HG02981 (cell line): ENCODE results near the gene ITPKB.
A peak's percentile ranks its signal among the peaks of the same experiment; 100 is the strongest.
"Not testable (repeated sequence)": the region's sequence is repeated elsewhere in the genome, so short reads cannot be mapped to it uniquely, and the experiment has no call there.

ENCODE experiments used
- ATAC-seq: cut with Tn5 transposase; IDR thresholded peaks from one replicate; pipeline ENCODE4 v1.9.1; 2021; ENCODE audit warnings: mild to moderate bottlenecking, moderate library complexity; ENCODE audit not compliant: unreplicated experiment

Gene ITPKB

DNA sequence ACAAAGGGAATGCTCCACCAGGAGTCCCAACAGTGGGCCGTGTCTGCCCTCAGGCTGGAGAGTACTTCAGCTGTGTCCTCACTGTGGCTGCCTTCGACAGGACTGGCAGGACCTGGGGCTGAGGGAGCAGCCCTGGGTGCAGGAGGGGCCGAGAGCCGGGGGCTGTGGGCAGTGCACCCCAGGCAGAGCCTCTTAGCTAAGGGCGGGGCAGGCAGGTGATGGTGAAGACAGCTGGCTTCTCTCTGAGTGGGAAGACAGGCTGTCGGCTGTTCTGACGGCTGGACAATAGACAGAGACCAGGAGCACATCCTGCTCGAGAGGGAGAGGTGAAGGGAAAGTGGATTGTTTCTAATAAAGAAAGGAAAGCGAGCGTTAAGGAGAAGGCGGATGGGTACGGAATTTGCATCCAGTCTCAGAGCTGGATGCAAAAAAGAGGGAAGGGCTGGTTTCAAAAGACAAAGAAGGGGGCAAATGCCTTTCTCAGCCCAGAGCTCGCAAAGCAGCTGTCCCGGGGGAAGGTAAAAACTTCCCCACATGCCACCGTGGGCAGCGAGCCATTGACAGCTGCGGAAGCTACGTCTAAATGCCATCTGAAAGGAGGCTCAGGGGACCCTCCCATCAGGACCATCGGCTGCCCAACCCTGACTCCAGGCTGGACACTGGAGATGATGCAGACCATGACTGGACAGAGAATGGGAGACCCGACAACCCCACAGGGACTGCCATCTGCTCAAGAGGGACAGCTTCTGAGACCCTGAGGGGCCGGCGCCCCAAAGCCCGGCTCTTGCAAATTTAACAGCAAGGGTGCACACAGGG is 98.6 kb downstream of the ITPKB start:
- no peak for ATAC-seq

DNA sequence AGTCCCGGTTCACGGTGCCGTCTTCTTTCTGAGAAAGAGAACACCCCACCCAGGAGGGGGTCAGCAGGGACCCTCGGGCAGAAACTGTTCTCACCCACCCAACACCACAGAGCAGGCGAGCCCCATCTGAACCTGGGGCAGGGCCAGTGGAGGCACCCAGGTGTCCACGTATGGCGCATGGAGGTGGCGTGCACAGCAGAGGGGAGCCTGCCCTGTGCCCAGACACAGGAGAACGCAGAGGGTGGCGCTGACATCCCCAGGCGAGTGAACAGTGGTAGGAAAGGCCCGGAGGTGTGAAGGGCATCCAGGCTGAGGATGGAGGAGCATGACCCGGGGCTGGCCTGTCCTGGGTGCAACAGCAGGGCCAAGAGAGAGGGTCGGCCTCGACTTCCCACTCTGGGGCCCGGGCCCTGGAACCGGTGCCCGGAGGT is 99.4 kb downstream of the ITPKB start:
- ATAC-seq: no peak

DNA sequence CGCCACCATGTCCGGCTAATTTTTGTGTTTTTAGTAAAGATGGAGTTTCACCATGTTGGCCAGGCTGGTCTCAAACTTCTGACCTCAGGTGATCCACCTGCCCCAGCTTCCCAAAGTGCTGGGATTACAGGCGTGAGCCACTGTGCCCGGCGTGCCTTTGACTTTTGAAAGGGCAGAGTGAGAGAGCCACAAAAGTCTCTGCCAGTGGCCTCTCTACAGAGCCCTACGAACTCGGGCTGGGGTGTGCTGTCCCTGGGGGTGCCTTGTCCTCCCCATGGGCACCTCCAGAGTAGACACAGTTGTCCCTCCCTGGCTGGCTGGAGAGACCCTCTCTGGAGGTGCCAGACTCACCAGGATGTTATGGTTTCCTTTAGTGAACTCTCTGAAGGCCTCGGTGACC is 99.9 kb downstream of the ITPKB start:
- ATAC-seq: not testable (repeated sequence)

DNA sequence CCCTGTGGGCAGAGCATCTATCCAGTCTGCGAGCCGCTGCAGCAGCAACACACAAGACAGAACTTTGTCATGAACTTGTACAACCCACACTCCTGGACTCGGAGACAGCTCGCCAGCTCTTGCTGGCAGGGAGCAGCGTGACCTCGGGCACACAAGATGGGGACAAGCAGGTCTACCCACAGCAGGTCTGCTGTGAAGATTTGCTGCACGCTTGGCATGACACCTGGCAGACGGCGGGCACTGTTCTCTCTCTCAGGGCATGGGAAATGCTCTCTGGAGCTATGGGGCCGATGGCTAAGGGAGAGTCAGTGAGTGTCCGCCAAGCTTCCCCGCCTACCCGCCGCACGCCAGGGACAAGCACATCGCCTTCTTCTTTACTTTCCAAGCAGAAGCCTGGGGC is 100.5 kb downstream of the ITPKB start:
- no peak for ATAC-seq

DNA sequence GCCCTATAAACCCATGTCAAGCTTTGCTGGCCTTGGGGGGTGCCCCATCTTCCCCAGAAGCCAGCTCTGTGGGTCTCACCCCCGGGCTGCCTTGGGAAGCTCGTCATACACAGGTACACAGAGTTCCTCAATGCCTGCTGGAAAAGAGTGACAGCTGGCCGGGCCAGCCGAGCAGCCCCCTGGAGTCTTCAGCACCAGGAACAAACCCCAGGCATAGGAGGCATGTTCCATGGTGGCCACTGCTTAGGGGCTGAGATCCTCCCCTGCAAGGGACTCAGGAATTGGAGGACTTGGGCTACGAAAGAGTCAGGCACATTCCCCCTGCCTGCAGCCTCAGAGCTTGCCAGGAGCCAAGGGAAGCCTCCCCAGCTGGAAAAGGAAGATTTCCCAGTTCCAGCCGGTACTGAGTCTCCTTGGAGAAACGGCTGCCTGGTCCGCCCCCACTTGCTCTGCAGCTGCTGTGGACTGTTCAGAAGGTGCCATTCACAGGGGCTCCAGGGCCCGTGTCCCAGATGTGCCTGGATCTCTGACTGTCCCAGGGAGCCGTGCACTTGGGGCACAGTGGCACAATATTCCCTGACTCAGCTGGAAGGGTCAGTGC is 101.0 kb downstream of the ITPKB start:
- ATAC-seq: no peak

DNA sequence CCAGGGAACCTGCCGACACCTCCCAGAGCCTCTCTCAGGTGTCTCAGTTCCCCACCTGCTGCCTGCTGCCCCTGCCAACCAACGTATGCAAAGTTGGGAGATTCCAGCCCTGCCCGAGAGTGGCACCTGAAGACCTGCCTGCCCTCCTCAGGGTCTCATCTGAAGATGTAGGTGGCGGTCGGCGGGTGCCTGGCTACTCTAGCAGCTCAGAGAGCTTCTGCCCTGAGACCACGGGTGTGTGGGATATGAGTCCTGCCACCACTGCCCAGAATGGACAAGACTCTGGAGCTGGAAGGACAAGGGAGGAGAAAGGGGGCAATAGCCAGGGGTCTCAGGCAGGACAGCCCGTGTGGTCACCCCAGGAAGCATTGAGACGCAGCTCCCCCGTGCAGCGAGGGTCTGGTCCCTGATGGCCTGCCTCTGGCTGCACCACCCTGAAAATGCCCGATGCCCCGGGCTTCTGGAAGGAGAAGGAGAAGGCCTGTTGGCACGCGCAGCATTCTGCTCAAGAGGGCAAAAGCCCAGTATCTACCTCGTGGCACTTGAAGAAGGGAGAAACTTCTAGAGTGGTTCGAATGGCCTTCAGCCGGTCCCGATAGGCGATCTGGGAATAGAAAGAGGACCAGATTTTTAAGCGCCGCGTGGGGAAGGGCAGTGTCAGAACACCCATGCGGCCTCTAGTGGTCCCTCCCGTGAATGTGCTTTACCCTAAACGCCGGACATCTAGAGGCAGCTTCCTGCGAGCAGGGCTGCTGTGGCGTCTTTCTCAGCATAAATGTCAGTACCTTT is 101.7 kb downstream of the ITPKB start:
- no peak for ATAC-seq

DNA sequence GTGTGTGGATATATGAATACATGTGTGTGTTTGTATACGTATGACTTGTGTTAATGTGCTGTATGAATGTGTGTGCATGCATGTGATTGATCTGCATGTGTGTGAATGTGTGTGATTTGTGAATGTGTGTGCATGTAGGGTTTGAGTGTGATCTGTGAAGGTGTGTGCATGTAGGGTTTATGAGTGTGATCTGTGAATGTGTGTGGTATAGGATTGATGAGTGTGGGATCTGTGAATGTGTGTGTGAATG is 102.3 kb downstream of the ITPKB start:
- ATAC-seq: no peak

DNA sequence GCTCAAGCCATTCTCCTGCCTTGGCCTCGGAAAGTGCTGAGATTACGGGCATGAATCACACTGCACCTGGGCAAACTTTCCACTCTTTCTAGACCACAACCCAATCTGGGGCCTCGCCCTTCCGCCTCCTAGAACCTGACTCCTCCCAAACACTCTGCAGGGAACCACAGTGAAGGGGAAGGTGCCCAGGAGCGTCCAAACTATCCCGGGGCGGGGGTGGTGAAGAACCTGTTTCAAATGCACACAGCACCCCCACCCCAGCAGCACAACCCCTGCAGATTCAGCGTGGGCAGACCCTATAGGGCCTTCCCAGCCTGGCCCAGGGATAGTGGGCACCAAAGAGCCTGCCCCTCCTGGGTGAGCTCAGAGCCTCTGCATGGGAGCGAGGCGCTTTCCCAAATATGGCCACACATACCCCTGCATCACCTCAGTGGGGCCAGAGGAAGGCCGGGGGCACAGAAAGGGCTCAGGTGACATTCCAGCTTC is 103.6 kb downstream of the ITPKB start:
- no peak for ATAC-seq

DNA sequence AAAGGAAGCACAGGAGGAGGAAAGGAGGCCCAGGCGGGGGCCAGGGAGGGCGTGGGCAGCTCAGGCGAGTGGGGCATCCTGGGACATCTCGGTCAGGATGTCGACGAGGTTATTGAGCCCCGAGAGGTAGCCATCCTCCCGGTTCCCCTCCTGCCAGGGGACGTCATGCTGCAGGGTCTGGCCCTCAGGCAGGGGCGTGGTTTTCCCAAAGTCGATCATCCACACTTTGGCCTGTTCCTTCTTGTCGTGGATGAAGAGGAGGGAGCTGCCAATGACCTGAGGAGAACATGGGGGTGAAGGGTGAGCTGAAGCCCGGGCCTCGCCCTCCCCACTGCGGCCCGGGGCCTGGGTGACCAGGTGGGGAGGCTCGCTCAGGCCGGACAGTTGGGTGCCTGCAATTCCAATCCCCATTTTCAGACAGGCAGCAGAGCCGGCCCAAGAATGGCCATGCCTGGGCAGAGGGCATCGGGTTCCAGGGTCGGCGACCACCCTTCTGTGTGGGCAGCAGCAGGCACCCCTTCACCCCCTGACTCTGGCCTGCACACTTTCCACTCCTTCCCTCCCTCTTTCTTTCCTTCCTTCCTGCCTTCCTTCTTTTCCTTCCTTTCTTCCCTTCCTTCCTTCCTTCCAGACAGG is 104.4 kb downstream of the ITPKB start:
- ATAC-seq: no peak

DNA sequence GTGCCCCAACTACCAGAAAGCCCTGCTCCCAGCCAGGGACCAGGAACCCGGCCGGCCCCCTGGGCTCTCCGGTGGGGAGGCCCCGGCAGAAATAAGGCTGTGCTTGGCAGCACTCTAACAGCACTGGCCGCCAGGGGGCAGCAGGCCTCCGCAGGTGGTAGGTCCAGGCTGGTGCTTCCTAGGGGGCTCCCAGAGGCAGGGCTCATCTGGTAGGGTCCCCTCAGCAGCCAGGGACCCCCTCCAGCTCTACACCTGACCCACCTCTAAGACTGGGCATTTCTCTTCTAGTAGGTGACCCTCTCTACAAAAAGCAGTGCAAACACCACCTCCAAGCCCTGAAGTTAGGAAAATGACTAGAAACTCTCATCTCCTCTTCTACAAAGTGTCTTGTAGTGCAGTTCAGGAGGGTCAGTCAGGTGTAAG is 104.9 kb downstream of the ITPKB start:
- ATAC-seq: peak; percentile 76

DNA sequence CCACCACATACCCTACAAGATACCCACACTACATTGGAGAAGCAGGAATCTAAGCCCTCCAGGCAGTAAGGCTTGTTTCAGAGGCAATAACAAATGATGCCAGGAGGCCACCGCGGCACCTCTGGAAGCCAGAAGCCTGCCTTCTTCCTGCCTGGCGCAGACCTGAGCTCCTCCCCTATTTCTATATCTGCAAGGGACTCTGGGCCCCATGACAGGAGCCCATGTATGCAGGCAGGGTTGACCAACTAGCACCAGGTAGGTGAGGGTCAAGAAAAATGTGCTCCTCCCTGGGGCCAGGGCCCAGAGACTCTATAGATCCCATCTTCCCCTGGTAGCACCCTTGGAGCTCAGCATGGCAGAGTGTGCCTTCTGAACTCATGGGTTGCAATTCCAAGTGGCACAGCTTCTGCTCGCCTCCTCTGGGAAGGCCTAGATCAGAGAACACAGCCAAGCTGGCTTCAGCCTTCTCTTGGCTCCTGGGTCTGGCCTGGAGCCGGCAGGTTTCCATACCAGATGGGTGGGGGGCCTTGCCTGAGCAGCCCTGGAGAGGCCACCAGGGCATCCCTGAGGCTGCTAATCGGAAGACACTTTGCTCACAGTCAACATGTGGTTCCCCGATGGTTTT is 105.4 kb downstream of the ITPKB start:
- no peak for ATAC-seq

DNA sequence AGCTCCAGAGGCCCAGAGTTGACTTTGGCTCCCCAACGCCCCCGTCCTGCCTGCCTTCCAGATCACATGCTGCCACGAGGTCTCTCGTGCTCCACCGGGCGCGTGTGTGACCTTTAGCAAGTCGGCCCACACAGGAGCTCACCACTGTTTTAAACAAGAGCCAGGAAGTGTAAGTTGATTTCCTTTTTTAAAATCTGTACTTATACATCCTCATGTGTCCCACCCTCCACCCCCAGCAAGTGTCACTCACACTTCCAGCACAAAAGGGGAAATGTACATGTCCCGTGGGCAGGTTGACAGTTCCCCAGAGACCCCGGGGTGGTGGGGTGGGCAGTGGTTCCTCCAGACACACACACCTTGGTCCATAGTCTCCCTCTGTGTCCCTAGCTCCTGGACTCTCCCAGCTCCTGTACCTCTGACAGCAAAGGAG is 106.1 kb downstream of the ITPKB start:
- no peak for ATAC-seq

DNA sequence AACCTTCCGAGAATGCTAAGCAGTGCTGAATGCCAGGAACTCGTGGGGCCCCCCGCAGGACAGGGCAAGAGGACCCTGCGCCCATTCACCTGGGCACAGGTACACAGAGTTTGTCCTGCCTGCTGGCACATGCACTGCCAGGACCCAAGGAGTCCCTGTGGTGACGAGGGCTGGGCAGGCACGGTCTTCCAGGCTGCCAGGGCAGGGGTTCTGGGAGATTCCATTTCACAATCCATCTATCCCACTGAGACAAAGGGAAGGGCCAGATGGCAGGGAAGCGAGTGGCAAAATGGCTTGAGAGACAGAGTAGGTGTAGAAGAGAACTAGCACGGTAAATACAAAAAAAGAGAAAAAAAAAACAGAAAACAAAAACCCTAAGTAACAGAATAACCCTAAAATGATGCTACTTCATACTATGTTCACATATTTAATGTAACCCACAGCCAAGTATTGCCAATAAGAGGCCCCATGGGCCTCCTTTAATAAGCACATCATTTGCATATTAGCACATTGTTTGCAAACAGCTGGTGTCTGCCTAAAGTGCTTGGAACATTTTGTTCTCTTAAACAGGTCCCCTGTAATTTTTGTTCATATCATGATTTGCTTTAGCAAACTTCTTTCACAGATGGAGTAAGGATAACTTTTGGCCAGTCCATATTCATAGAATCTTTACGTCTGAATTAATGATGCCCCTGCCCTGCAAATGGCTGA is 106.8 kb downstream of the ITPKB start:
- no peak for ATAC-seq

DNA sequence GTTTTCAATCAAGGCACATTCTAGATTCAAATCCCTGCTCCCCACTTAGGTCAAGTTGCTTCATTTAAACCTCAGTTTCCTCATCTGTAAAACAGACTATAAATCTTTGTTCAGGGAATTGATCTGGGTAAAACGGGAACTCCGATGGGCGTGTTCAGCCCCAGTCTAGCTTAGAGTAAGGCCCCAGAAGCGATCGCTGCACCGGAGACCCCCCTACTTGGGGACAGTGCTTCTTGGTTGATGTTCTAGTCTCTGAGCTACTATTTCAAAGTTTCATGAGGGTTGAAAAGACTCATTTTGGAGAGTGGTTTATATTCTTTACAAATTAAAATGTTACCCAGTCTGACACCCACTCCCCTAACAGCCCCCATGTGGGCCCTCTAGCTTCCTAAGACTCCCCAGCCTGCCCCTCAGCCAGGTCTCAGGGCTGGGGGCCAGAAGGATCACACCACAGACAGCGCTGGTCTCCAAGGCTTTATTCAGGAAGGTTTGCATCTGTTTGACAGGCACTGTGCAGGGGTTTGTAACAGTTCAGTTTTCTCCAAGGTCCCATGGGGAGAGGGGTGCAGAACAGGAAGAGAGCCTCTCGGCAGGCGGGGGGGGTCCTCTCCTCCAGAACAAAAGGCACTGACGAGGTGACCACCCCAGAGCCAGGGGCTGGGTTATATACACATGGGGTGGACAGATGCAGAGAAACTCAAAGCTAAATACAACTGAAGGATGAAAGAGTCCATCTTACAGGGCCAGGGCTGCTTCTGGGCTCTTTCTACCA is 107.7 kb downstream of the ITPKB start:
- no peak for ATAC-seq

DNA sequence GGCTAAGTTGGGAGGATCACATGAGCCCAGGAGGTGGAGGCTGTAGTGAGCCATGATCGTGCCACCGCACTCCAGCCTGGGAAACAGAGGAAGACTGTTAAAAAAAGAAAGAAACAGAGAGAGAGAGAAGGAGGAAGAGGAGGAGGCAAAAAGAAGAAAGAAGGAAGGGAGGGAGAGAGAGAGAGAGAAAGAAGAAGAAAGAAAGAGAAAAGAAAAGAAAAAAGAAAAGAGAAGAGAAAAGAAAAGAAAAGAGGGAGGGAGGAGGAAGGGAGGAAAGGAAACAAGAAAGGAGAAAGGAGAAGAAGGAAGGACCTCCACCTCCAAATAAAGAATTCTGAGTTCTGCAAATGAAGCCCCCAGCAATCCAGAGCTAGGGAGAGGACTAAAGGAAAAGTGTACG is 108.5 kb downstream of the ITPKB start:
- no peak for ATAC-seq

DNA sequence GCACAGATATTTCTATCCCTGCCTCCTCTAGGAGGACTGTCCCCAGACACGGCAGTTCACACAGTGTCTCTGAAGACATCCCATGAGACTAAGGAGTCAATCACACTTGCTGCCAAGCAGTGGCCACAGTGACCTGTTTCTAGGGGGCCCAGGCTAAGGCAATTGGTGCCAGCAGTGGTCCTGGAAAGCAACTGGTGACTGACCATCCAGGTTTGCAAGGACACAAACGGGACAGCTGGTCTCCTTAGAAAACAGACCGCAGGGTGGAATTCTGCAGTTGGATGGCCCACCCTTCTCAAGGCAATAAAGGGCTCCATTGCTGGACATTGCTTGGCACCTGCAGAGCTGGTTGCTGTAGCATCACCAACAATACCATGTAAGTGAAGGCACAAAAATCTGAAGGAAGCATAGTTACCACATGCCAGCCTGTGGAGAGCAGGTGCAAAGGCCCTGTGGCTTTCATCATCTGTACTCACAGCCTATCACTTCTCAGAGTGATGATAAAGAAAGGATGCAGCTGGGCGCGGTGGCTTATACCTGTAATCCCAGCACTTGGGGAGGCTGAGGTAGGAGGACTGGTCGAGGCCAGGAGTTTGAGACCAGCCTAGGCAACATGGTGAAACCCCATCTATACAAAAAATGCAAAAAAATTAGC is 109.1 kb downstream of the ITPKB start:
- no peak for ATAC-seq

DNA sequence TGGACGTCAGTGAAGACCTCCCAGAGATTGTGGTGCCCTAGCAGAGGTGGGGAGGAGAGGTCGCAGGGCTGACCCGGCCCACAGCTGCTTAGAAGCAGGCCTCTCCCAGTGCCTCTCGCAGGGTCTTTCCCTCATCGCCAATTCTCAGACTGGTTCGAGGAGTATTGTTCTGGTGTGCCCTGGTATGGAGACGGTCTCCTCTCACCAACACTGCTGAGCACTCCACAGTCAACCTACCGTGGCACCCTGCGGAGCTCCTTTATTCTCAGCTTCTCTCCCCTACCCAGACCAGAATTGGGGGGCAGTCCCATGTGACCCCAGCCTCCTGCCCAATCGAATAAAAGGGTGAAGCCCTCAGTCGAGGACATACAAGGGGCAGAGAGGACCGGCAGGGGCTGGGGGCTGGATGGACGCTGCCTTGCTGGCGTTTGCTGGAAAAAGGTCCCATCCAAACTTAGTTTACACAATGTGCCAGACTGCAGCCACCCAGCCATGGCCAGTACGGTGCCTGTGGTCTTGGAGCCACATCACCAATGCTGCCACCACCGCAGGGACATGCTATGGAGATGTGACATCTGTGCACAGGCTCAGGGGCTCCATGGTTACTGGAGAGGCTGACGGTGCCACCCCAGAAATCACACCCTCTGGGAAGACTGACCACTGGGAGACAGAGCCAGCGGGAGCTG is 109.7 kb downstream of the ITPKB start:
- no peak for ATAC-seq

DNA sequence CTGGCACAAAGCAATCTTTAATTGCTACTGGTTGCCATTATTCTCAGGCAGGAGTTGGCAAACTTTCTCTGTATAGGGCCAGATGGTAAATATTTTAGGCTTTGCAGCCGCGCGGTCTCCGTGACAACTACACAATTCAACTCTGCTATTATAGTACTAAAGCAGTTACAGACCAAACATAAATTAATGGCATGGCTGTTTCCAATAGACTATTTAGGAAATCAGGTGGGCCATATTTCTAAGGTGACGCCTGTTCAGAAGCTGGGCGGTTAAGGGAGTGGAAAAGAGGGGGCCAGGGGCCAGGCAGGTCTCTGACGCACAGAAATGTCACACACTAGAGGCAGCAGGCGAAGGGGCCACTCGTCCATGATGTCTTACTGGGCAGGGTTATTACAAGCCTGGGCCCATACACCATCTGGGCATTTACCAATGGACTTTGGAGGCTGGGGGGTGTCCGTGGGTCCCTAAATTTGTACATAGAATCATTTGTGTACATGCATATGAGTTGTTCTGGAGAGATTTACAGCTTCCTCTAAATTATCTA is 110.4 kb downstream of the ITPKB start:
- ATAC-seq: no peak
